Measurements from ENCODE around the gene OR7G3.

Gene OR7G3

DNA sequence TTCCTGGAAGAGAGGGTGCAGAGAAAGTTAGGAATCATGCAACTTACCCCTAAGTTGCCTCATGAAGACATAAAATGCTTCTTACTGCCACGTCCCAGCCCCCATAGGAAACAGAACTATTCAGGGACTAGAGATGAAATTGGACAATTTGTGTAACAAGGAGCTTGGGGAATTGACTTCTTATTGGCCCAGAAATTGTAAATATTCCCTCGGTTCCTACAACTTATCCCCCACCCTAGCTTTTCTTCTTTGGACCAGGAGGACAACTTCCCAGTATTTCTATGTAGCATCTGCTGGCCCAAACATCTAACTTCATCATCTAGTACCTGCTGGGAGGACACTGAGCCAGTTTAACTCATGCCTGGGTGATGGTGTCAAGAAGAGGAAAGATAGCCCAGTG is 40.0 kb downstream of the OR7G3 start, which contains the start of gene OR1M1:
Gene OR1M1 (plus strand): TSS at position 301 of the 400 bp plus-strand sequence. CDS start 6,184 bp downstream, outside the sequence.
- DNase-seq = no peak

DNA sequence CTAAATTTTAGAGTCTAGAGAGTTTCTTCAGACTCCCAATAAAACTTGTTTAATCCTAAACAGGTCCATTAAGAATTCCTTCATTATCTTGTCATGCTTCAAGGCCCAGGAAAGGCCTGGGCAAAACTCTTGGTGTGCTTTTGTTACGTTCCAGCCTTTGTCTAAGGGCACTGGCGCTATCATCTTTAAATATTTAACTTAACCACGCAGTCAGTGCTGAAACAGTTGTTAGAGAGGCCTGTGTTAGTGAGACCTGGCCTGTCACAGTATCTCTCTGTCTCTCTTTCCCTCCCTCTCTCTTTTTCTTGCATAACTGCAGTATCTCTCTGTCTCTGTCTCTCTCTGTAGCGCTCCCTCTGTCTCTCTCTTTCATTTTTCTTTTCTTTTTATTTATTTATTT is 48.1 kb downstream of the OR7G3 start:
- DNase-seq = no peak

GRCh38 chr19:9076901-9077300 is 49.8 kb downstream of the OR7G3 start:
- no peak for DNase-seq

Data from DMS79 (cell line).